ENCODE measurements around the gene ATXN1.
"Not testable (repeated sequence)": the region's sequence is repeated elsewhere in the genome, so short reads cannot be mapped to it uniquely, and the experiment has no call there.

The ATXN1 gene

DNA sequence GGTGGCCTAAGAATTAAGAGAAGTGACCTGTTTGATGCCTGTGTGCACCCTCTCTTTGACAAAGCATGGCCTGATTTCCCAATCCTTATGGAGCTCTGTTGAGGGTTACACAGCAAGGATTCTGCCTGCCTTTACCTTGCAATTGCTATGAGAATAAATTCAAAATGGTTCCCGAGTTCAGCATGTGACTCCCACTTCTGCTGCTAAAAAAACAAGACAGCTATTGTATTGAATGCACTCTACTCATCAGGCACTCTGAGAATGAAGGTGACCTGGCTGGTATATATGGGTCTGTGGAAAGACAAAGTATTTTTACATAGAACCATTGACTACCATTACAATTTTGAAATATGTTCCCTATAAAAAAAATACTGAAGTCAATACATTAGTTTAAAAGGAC, 190.3 kb downstream of the ATXN1 start:
- DNase-seq (ENCODE audit: low spot score): no peak

DNA sequence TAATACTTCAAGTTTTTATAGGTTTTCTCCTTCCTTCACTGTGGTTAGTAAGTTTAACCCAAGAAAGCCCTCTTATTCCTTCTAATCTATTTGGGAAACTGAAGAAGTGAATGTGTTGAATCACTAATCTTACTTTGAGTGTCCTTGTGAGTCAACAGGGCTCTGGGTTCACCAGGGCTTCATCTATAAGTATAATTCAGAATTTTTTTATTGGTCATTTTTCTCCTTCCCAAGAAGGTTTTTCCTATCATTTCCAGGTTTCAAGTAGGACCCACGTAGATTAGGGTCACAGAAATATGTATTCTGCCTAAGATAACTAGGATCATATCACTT, 191.1 kb downstream of the ATXN1 start:
- DNase-seq (ENCODE audit: low spot score): no peak

DNA sequence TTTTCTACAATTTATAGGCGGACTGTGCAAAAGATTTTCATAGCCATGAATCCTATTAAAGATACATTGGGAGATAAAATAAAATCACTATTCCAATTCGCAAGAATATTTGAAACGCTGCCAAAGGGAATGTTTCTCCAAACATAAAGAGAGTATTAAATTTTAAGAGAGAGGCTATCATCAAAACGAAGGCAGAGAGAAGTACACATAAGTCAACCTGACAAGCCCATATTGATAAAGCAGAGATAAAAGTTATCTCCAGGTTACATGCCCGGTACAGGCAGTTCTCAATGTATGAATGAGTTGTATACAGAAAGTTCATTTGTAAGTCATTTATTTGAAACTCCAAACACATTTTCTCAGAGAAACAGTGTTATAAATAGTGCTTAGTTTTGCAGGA, 193.1 kb downstream of the ATXN1 start:
- no peak for DNase-seq (ENCODE audit: low spot score)

DNA sequence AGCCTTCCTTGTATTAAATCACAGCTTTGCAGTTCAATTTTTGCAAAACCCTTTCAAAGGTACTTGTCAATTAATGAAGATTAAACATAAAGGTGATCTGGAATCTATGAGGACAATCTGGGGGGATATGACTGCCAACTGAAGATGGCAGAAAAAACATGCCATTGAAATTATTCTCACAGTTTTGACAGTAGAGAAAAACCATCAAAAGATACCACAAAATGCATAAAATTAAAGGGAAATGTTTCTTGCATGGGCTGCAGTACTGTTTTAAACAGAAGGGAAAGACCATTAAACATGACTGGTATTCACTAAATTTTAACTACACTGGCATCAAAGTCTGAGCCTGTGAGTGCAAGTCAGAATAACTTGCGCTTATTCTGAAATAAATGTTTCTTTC, 194.2 kb downstream of the ATXN1 start:
- DNase-seq (ENCODE audit: low spot score): no peak

- no peak for DNase-seq (ENCODE audit: low spot score)
Observed at GRCh38 chr6:16564436-16564835, 196.8 kb downstream of the ATXN1 start.

DNA sequence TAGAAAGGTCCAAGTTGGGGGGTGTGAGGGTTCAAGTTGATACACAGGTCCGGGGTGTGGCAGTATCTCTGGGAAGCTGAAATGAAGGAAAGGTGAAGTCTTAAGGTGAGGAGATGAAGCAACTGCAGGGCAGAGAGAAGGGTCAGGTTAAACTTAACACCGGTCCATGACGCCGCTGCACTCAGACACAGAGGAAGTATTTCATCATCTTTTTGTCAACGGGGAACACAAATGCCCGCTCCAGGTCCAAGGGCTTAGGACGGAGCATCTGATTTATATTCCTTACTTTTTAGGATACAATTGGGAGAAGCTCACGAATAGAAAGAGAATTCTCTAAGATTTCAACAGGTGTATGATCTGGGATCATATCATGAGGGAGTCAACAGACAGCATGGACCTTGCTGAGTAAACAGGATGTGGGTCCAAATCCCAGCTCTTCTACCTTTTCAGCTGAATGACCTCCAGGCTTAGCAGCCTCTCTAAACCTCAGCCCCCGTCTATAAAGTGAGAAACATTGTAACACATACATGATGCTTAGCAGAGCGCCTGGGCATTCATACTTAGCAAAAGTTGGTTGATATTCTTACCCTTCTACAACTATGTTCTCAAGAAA, 197.5 kb downstream of the ATXN1 start:
- DNase-seq (ENCODE audit: low spot score): no peak

DNA sequence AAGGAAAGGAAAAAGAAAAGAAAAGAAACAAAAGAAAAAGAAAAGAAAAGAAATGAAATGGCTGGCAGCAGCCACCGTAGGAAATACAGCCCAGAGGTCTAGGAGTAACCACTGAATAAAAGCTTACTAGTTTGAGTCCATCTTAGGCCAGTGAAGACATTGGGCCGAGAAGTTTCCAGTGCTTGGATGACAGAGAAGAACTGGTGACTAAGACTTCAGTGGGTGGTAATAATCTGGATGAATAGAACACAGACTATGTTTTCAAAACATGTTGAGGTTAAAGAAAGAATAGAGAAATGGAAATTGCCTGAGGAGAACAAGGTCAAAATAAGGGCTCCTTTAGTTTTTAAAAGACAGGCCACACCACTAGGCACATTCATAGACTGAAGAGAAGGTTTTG, 198.8 kb downstream of the ATXN1 start:
- no peak for DNase-seq (ENCODE audit: low spot score)

GRCh38 chr6:16559071-16559470, 202.2 kb downstream of the ATXN1 start:
- no peak for DNase-seq (ENCODE audit: low spot score)

- no peak for DNase-seq (ENCODE audit: low spot score)
Observed at GRCh38 chr6:16555550-16555949, 205.7 kb downstream of the ATXN1 start.

- DNase-seq (ENCODE audit: low spot score): no peak
Observed at GRCh38 chr6:16553531-16553930, 207.7 kb downstream of the ATXN1 start.

- no peak for DNase-seq (ENCODE audit: low spot score)
Observed at GRCh38 chr6:16551466-16551865, 209.8 kb downstream of the ATXN1 start.

DNA sequence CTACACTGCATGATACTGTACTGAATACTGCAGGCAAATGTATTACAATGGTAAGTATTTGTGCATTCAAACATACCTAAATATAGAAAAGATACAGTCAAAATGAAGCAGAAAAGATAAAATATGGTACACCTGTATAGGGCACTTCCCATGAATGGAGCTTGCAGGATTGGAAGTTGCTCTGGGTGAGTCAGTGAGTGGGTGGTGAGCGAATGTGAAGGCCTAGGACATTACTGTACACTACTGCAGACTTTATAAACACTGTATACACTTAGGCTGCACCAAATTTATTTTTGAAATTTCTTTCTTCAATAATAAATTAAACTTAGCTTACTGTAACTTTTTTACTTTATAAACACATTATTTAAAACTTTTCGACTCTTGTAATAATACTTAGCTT, 213.1 kb downstream of the ATXN1 start:
- no peak for DNase-seq (ENCODE audit: low spot score)

GRCh38 chr6:16547587-16547986, 213.7 kb downstream of the ATXN1 start:
- no peak for DNase-seq (ENCODE audit: low spot score)

GRCh38 chr6:16546861-16547260, 214.4 kb downstream of the ATXN1 start:
- DNase-seq (ENCODE audit: low spot score): no peak

DNA sequence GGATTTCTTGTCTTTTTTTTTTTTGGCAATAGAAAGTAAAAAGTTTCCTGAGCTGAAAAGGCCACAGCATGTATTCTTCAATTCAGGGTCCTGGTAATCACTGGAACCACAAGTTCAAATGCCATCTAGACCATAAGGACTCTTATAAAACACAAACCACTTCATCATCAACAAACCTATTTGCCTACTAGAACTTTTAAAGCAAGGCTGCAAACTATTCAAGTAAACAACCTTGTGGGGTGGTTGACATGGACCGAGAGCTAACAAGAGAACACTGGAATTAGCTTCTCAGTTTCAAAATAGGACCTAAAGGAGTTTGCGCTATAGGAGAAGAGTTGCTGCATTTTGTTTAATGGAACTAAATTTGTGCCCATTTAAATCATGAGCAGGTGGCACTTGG, 215.9 kb downstream of the ATXN1 start:
- no peak for DNase-seq (ENCODE audit: low spot score)

GRCh38 chr6:16544521-16544920, 216.7 kb downstream of the ATXN1 start:
- no peak for DNase-seq (ENCODE audit: low spot score)

DNA sequence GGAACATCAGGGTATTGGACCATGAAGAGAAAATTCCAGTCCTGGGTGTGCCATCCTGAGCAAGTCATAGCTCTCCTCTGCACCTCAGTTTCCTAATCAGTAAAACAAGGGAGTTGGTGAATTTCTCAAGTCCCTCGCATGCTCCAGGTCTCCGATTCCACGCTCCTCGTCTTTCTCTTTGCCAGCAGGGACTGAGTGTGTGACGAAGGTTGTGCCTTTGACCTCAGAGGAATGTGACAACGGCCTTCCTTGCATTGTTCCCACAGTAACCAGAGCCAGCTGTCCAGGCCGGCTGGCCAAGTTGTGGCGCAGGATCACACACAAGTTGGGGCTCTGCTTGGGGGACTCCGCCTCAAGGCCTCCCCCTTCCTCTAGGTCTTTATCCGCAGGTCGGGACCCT, 217.3 kb downstream of the ATXN1 start:
- DNase-seq (ENCODE audit: low spot score): no peak

DNA sequence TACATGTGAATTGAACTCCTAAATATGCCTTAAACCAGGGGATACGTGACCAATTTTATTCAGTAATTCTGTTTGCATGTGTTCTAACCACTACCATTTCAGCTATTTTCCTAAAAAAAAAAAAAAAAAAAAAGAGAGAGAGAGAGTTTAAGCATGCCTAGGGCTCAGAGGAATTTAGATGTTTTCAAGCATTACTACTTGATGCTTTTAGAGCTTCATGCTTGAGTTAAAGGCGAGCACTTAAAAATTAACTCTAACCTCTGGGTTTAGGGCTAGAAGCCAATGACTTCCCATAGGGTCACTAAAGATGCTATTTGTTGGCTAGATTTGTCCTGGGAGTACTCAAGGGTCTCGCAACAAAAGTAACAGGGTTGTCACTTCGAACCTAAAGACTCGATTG, 217.7 kb downstream of the ATXN1 start:
- no peak for DNase-seq (ENCODE audit: low spot score)

DNA sequence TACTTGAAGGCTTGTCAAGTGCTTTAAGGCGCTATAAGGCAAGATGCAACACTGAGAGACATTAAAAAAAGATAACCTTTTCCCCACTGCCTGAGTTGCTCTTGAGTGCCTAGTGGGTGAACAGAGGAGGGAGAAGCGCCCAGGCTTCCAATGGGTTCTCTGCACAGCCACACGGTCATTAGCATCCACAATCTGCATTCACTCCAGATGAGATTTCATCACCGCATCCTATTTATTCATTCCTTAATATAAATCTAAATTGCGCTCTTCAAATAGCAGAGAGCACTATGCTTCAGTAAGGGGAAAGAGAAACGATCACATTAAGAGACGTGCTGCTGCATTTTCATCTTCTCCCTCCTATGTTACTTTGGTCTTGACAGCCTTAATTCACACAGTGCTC, 219.2 kb downstream of the ATXN1 start:
- no peak for DNase-seq (ENCODE audit: low spot score)

DNA sequence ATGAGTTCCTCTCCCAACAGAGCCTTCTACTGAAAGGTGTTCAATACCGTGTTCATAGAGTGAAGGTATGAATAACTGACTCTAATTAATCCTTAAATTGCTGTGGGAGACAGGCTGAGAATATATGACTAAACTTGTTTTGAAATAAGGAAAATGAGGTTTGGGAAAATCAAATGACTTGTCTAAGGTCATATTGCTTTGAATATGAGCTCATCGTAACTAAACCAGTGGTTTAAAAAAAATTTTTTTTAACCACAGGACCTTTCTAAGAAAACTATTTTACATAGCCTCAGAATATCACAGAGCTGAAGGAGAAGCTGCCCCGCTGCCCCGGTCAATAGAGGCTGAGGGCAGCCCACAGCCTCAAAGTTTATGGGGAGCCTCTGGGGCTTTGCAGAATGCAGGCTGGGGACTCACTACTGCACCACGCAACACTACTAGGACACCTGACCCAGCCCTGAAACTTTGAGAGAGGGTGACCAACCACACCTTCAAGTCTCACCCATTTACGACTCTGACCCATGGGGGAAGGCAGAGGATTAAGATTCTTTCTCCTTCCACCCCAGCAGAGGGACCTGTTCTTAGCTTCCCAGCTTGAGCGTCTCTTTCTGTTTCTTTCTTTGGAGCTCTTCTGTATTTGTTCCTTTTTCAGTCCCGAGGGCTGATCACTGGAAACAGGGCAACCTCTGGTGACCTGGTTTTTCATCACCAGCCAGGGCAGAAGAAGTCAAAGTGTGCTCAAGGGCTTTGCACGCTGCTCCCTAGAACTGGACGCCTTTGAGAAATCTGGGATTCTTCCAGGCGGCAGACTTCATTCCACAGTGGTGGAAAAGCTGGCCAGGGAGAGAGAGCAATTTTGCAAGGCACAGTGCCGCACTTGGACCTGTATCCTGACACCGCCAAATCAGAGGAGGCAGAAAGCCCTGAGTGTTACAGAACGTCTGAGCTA, 220.2 kb downstream of the ATXN1 start:
- DNase-seq (ENCODE audit: low spot score): no peak

- not testable (repeated sequence) for DNase-seq (ENCODE audit: low spot score)
Observed at GRCh38 chr6:16540383-16540782, 220.9 kb downstream of the ATXN1 start.

- no peak for DNase-seq (ENCODE audit: low spot score)
Observed at GRCh38 chr6:16539086-16539931, 222.0 kb downstream of the ATXN1 start.

- no peak for DNase-seq (ENCODE audit: low spot score)
Observed at GRCh38 chr6:16535564-16535963, 225.7 kb downstream of the ATXN1 start.
